IPS DF 6.9 (cell line): ENCODE measurements around the gene OGFOD3.

Source experiments
- DNase-seq: peaks from one replicate; pipeline ENCODE4 v3.0.0-alpha.2; 2013; ENCODE audit warnings: low read depth, low spot score
- H3K27ac ChIP-seq: one replicate; pipeline ENCODE4 v1.5.1; 2013; ENCODE audit warnings: low read length, control low read depth
- H3K27me3 ChIP-seq: 2 replicates; pipeline ENCODE4 v1.6.1; 2013; ENCODE audit warnings: mild to moderate bottlenecking, low read length; ENCODE audit not compliant: control insufficient read depth, insufficient read depth
- H3K36me3 ChIP-seq: 2 replicates; pipeline ENCODE4 v1.6.1; 2013; ENCODE audit warnings: low read length; ENCODE audit not compliant: control insufficient read depth, insufficient read depth
- H3K4me1 ChIP-seq: 2 replicates; pipeline ENCODE4 v1.6.1; 2013; ENCODE audit warnings: low read length; ENCODE audit not compliant: control insufficient read depth, insufficient read depth
- H3K4me3 ChIP-seq: 2 replicates; pipeline ENCODE4 v1.5.1; 2013; ENCODE audit warnings: mild to moderate bottlenecking, low read length
- H3K9me3 ChIP-seq: 2 replicates; pipeline ENCODE4 v1.6.1; 2013; ENCODE audit warnings: low read length, inconsistent platforms; ENCODE audit not compliant: control insufficient read depth, insufficient read depth
- WGBS: extraction: QIAGEN DNeasy Blood & Tissue Kit; methylation state at CpG from one replicate; pipeline ENCODE4 v1.1.7; 2013; ENCODE audit warnings: mixed read lengths, missing lambda C conversion rate; ENCODE audit not compliant: insufficient read length, insufficient coverage; 5-methylcytosine and 5-hydroxymethylcytosine counted together

Gene OGFOD3

DNA sequence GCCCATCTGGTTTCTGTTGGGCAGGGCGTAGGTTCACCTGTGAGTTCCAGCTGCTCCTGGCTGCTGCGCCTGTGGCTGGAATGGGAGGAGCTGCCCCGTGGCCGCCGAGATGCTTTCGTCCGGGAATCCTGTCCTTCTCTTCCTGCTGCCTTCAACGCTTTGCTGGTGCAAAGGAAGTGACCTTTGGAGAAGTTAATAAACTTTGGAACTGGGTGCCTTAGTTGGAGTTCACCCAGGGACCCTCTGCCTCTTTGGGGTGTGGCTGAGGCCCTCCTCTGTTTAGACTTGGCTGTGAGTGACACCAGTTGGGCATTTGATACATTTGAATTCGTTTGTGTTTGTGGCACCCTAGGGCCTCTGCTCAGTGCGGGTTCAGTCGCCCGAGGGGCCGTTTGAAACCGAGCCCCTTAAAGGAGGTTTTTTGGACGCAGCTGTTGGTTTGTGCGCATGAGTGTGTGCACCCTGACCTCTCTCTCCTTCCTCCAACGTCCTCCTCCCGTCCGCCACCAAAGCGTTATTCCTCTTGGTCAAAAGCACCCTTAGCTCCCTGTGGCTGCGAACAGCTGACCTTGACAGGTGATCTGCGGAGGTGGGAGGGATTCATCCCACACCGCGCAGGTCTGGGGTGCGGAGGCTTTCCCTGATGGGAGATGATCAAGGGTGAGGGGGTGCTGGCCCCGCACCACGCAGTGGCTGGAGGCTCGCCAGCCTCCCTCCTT, 75.9 kb downstream of the OGFOD3 start:
- peaks cover 2% of the 10 kb centered on the region; the same call in 1 of the 2 replicates for H3K4me1 ChIP-seq
- no peaks in the 10 kb centered on the region for H3K9me3 ChIP-seq
- WGBS = no CpG with 5 or more reads among the region's 28 CpGs
- H3K27me3 ChIP-seq = no peaks in the 10 kb centered on the region
- H3K27ac ChIP-seq = no peak overlapping the region
- H3K36me3 ChIP-seq = no peaks in the 10 kb centered on the region; the same call in 1 of the 2 replicates
- DNase-seq = no peak
- no peak overlapping the region for H3K4me3 ChIP-seq

DNA sequence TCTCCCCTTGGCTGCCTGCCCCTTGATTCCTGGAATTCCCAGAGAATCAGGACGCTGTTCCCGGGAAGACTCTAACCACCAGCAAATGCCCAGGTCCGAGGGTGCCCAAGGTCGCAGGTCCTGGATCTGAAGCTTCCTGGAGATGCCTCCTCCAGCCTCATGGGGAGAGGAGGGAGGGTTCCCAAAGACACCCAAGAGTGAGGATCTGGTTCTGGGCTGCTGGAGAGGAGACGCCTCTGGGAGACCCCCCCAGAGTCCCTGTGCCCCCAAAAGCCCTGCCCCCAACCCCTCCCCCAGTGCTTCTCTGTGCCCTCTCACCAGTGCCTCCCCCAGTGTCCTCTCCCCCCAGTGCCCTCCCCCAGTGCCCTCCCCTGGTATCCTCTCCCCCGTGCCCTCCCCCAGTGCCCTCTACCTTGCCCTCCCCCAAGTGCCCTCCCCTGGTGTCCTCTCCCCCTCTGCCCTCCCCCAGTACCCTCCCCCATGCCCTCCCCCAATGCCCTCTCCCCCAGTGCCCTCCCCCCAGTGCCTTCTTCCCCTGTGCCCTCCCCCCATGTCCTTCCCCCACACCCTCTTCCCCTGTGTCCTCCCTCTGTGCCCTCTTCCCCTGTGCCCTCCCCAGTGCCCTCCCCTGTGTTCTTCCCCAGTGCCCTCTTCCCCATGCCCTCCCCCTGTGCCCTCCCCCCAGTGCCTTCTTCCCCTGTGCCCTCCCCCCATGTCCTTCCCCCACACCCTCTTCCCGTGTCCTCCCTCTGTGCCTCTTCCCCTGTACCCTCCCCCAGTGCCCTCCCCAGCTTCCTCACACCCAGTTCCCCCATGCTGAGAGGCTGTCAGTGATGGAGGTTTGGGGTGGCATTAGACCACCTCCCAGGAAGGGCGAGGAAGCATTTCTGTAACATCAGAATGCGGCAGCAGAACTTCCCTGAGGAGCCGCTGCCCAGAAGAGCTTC, 78.5 kb downstream of the OGFOD3 start:
- H3K9me3 ChIP-seq = no peaks in the 10 kb centered on the region
- peaks cover 4% of the 10 kb centered on the region; the same call in 1 of the 2 replicates for H3K27me3 ChIP-seq
- H3K27ac ChIP-seq = no peak overlapping the region
- no CpG with 5 or more reads among the region's 10 CpGs for WGBS
- no peaks in the 10 kb centered on the region; the same call in 1 of the 2 replicates for H3K36me3 ChIP-seq
- H3K4me1 ChIP-seq = peaks cover 4% of the 10 kb centered on the region
- no peak overlapping the region for H3K4me3 ChIP-seq
- DNase-seq = no peak
